ENCODE data around the gene GDF15.
A peak's percentile ranks its signal among the peaks of the same experiment; 100 is the strongest.

Gene GDF15

GRCh38 chr19:18419699-18420460, 33.9 kb downstream of the GDF15 start:
- no peak for DNase-seq

- DNase-seq = no peak
These were observed 35.0 kb downstream of the GDF15 start for GRCh38 chr19:18420930-18421329.

- DNase-seq = no peak
These were observed 35.5 kb downstream of the GDF15 start for GRCh38 chr19:18421371-18421959.

- no peak for DNase-seq
These were observed 36.7 kb downstream of the GDF15 start for GRCh38 chr19:18422530-18423191.

GRCh38 chr19:18423258-18424020, 37.5 kb downstream of the GDF15 start:
- no peak for DNase-seq

GRCh38 chr19:18424122-18424889, 38.3 kb downstream of the GDF15 start:
- no peak for DNase-seq

- no peak for DNase-seq
These were observed 39.0 kb downstream of the GDF15 start for GRCh38 chr19:18424890-18425514.

- peak; percentile 70 for DNase-seq
These were observed 39.8 kb downstream of the GDF15 start for GRCh38 chr19:18425515-18426415.

- no peak for DNase-seq
These were observed 40.4 kb downstream of the GDF15 start for GRCh38 chr19:18426416-18426767.

GRCh38 chr19:18427080-18427742, 41.3 kb downstream of the GDF15 start:
- no peak for DNase-seq

GRCh38 chr19:18427743-18428113, 41.8 kb downstream of the GDF15 start:
- no peak for DNase-seq

- no peak for DNase-seq
These were observed 42.3 kb downstream of the GDF15 start for GRCh38 chr19:18428173-18428786.

- DNase-seq = peak; percentile 84
These were observed 43.1 kb downstream of the GDF15 start for GRCh38 chr19:18428787-18429674.

- DNase-seq = no peak
These were observed 43.9 kb downstream of the GDF15 start for GRCh38 chr19:18429717-18430416.

GRCh38 chr19:18430417-18431144, 44.6 kb downstream of the GDF15 start:
- DNase-seq = no peak

- no peak for DNase-seq
These were observed 45.6 kb downstream of the GDF15 start for GRCh38 chr19:18431351-18432197.

All from fibroblast of upper back skin (primary cell).